GM13977 (cell line): ENCODE data around the gene USF3.

Experiments used
- DNase-seq: peaks from one replicate; pipeline ENCODE4 v3.0.0; 2012; ENCODE audit warnings: low spot score
- CTCF ChIP-seq: IDR thresholded peaks from 2 replicates; pipeline ENCODE4 v1.5.1; 2012; ENCODE audit warnings: mild to moderate bottlenecking, control low read depth; ENCODE audit not compliant: insufficient read depth; ENCODE audit errors: extremely low read depth, missing control alignments
- in situ Hi-C: fragments of 300-500 bp; cut with MboI; formaldehyde crosslinking; loops from one replicate; pipeline ENCODE4 v1.12.0; 2022; ENCODE audit warnings: low sequenced_read_pairs, low pct_unique_long_range_greater_than_20kb, mixed read lengths, inconsistent platforms; ENCODE audit not compliant: unreplicated experiment

USF3 gene

GRCh38 chr3:113623324-113623723 is 73.1 kb downstream of the USF3 start:
- DNase-seq = no peak
- no peak for TF ChIP-seq CTCF
- in situ Hi-C loops = no loop called here

- in situ Hi-C loops = no loop called here
- TF ChIP-seq CTCF = no peak
- no peak for DNase-seq
These were observed 76.4 kb downstream of the USF3 start for GRCh38 chr3:113620091-113620490.

- DNase-seq = no peak
- in situ Hi-C loops = no loop called here
- no peak for TF ChIP-seq CTCF
These were observed 78.7 kb downstream of the USF3 start for GRCh38 chr3:113617726-113618125.

DNA sequence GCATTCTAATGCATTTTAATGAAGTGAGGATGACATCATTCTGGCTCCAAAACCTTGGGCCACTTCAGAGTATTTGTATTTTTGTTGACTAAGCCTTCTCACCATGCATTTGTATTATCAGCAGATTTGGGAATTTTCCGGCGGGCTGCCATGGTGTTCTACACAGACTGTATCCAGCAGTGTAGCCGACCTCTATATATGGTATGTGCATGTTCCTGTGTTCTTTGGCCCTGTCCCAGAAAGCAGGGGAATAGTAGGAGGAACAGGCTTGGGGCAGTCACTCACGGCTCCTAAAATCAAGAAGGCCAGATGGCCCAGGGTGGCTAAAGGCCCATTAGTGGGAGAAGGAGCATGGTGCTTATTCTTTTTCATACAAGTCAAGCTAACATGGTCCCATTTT is 80.5 kb downstream of the USF3 start:
- in situ Hi-C loops = no loop called here
- TF ChIP-seq CTCF = no peak
- DNase-seq = no peak

- DNase-seq = no peak
- TF ChIP-seq CTCF = no peak
- in situ Hi-C loops = no loop called here
These were observed 82.0 kb downstream of the USF3 start for GRCh38 chr3:113614402-113614801.

DNA sequence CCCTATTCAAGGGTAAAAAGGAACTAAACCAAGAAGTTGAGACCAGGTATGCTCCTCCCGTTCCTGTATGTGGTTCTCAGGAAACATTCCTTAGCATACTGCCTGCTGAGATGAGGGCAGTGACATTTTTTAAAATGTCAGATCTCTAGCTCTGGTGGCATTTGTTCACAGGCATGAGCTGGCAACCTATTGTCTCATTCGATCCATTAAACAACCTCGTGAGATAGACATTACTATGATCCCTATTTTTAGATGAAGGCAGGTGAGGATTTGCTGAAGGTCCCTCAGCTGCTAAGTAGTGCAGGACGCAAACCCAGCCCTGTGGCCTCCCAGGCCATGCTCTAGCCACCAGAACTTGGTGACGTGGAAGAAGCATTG is 89.2 kb downstream of the USF3 start:
- in situ Hi-C loops = no loop called here
- TF ChIP-seq CTCF = no peak
- DNase-seq = no peak

GRCh38 chr3:113606539-113607218 is 89.8 kb downstream of the USF3 start:
- peak; percentile 70 for DNase-seq
- in situ Hi-C loops = no loop called here
- no peak for TF ChIP-seq CTCF
